H1 (cell line): ENCODE data around the gene SPAG16.

Experiments
- CTCF ChIP-seq, 3 experiments: IDR thresholded peaks; 1 replicate in 2 of 3; 2 replicates in 1 of 3; pipeline versions ENCODE4 v1.5.1 to v1.6.1; 2011; ENCODE audit warnings: low read length in 3 of 3, mild to moderate bottlenecking in 3 of 3, inconsistent platforms in 2 of 3, low read depth in 1 of 3, moderate library complexity in 1 of 3; ENCODE audit not compliant: insufficient read depth in 1 of 3; ENCODE audit errors: control extremely low read depth in 1 of 3
- JUN ChIP-seq: IDR thresholded peaks from 2 replicates; pipeline ENCODE4 v1.6.1; 2011; ENCODE audit warnings: low read depth, mild to moderate bottlenecking, improper control_type of control experiment, low read length
- ZNF274 ChIP-seq: IDR thresholded peaks from 2 replicates; pipeline ENCODE4 v1.7.0; 2012; ENCODE audit warnings: low read length, borderline replicate concordance; ENCODE audit errors: extremely low read depth
- TF ChIP-seq, protein P1 (sequence below): IDR thresholded peaks from 2 replicates; pipeline ENCODE4 v1.6.1; 2012; ENCODE audit warnings: low read length, inconsistent platforms

- TF ChIP-seq CTCF (IDR thresholded peaks at IDR 0.05; ENCODE audit: control extremely low read depth in 1 of 3, insufficient read depth in 1 of 3, low read depth in 1 of 3, low read length in 3 of 3), result no peak
- no peak for TF ChIP-seq JUN
- TF ChIP-seq, protein P1, sequence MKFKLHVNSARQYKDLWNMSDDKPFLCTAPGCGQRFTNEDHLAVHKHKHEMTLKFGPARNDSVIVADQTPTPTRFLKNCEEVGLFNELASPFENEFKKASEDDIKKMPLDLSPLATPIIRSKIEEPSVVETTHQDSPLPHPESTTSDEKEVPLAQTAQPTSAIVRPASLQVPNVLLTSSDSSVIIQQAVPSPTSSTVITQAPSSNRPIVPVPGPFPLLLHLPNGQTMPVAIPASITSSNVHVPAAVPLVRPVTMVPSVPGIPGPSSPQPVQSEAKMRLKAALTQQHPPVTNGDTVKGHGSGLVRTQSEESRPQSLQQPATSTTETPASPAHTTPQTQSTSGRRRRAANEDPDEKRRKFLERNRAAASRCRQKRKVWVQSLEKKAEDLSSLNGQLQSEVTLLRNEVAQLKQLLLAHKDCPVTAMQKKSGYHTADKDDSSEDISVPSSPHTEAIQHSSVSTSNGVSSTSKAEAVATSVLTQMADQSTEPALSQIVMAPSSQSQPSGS, result no peak
- TF ChIP-seq ZNF274, result no peak
Observed at GRCh38 chr2:213764849-213765248, 480.6 kb downstream of the SPAG16 start.
